SU-DHL-6 (cell line): ENCODE results near the gene NOX5.

Experiments
- H2AFZ ChIP-seq: fragments of 200-600 bp; sonication (generic); 2 replicates; pipeline ENCODE4 v1.6.1; 2014; ENCODE audit warnings: low read depth, mild to moderate bottlenecking, moderate library complexity, mixed read lengths, antibody characterized with exemption, low read length; ENCODE audit not compliant: severe bottlenecking
- H3F3A ChIP-seq: fragments of 200-600 bp; shearing (Covaris generic); 2 replicates; pipeline ENCODE4 v1.6.0; 2016; ENCODE audit warnings: antibody characterized with exemption, mild to moderate bottlenecking; ENCODE audit not compliant: insufficient read depth
- H3K27ac ChIP-seq: fragments of 200-600 bp; sonication (generic); 2 replicates; pipeline ENCODE4 v1.5.1; 2016; ENCODE audit warnings: low read depth, mild to moderate bottlenecking, low read length, moderate library complexity, mixed read lengths
- H3K27me3 ChIP-seq: fragments of 200-600 bp; sonication (generic), shearing (Covaris generic); 2 replicates; pipeline ENCODE4 v1.6.0; 2014; ENCODE audit warnings: mild to moderate bottlenecking, low read length
- H3K36me3 ChIP-seq: fragments of 200-600 bp; sonication (generic); 2 replicates; pipeline ENCODE4 v1.6.1; 2014; ENCODE audit warnings: mild to moderate bottlenecking, low read length, mixed read lengths
- H3K4me2 ChIP-seq: fragments of 300-600, 200-600 bp; shearing (Covaris generic), sonication (generic); 2 replicates; pipeline ENCODE4 v1.6.0; 2014; ENCODE audit warnings: low read length, low read depth, mild to moderate bottlenecking; ENCODE audit not compliant: poor library complexity, severe bottlenecking
- H3K4me3 ChIP-seq: fragments of 200-600 bp; sonication (generic); 2 replicates; pipeline ENCODE4 v1.5.1; 2014; ENCODE audit warnings: antibody characterized with exemption, low read length, mild to moderate bottlenecking, mixed read lengths; ENCODE audit not compliant: insufficient read depth, poor library complexity, severe bottlenecking
- H3K79me2 ChIP-seq: fragments of 200-600 bp; sonication (generic); 2 replicates; pipeline ENCODE4 v1.6.1; 2014; ENCODE audit warnings: mild to moderate bottlenecking, low read length, moderate library complexity; ENCODE audit not compliant: insufficient read depth
- H3K9ac ChIP-seq: fragments of 200-600 bp; sonication (generic); 2 replicates; pipeline ENCODE4 v1.7.0; 2014; ENCODE audit warnings: mild to moderate bottlenecking, low read length
- H3K9me2 ChIP-seq: fragments of 200-600 bp; sonication (generic); replicated peaks from 2 replicates; pipeline ENCODE4 v1.6.1; 2014; ENCODE audit warnings: low read length; ENCODE audit not compliant: insufficient read depth
- H3K9me3 ChIP-seq: fragments of 200-600 bp; sonication (generic); 2 replicates; pipeline ENCODE4 v1.6.1; 2014; ENCODE audit warnings: low read length, mixed read lengths; ENCODE audit not compliant: insufficient read depth
- H4K20me1 ChIP-seq: fragments of 200-600 bp; sonication (generic); 2 replicates; pipeline ENCODE4 v1.6.1; 2014; ENCODE audit warnings: low read depth, mild to moderate bottlenecking, antibody characterized with exemption, low read length, moderate library complexity, mixed read lengths
- EZH2phosphoT487 ChIP-seq: fragments of 200-600 bp; sonication (generic), shearing (Covaris generic); conservative IDR thresholded peaks from 2 replicates; pipeline ENCODE4 v1.6.1; 2018; ENCODE audit warnings: mild to moderate bottlenecking, antibody characterized with exemption, low read length, moderate library complexity, mixed read lengths
- TF ChIP-seq, protein P1 (sequence below): fragments of 200-600 bp; sonication (generic); IDR thresholded peaks from one replicate; pipeline ENCODE4 v1.5.1; 2017; ENCODE audit warnings: antibody characterized with exemption, mild to moderate bottlenecking, low read length, moderate library complexity; ENCODE audit not compliant: insufficient read depth, poor library complexity, severe bottlenecking

Gene NOX5

DNA sequence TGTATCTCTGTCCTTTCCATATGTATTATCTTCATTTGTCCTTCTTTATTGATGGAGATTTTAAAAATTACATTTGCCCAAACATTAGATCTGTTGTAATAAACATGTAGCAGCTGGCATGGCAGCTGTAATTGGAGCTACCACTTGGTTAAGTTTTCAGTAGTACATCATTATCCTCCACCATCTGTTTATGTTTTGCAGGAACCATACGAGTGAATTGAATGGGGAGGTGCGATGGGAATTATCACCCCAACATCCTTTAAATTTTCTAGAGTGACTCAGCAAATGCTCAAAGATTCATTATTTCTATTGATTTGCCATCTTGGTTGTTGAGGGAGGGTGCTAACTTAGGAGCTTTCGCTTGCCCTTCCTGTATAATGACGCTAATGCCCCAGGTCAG lies 32.6 kb upstream of the NOX5 start:
- no peak overlapping the region for H3K9ac ChIP-seq
- no peaks in the 10 kb centered on the region for H3F3A ChIP-seq
- H3K27me3 ChIP-seq = no peaks in the 10 kb centered on the region
- no peaks in the 10 kb centered on the region for H3K9me2 ChIP-seq
- no peaks in the 10 kb centered on the region for H3K79me2 ChIP-seq
- no peaks in the 10 kb centered on the region for H3K36me3 ChIP-seq
- no peak overlapping the region for H3K4me3 ChIP-seq
- H4K20me1 ChIP-seq = no peaks in the 10 kb centered on the region
- TF ChIP-seq, protein P1, sequence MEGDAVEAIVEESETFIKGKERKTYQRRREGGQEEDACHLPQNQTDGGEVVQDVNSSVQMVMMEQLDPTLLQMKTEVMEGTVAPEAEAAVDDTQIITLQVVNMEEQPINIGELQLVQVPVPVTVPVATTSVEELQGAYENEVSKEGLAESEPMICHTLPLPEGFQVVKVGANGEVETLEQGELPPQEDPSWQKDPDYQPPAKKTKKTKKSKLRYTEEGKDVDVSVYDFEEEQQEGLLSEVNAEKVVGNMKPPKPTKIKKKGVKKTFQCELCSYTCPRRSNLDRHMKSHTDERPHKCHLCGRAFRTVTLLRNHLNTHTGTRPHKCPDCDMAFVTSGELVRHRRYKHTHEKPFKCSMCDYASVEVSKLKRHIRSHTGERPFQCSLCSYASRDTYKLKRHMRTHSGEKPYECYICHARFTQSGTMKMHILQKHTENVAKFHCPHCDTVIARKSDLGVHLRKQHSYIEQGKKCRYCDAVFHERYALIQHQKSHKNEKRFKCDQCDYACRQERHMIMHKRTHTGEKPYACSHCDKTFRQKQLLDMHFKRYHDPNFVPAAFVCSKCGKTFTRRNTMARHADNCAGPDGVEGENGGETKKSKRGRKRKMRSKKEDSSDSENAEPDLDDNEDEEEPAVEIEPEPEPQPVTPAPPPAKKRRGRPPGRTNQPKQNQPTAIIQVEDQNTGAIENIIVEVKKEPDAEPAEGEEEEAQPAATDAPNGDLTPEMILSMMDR = no peak
- no peak for TF ChIP-seq EZH2phosphoT487
- H3K4me2 ChIP-seq = no peak overlapping the region
- H3K27ac ChIP-seq = no peak overlapping the region
- H3K9me3 ChIP-seq = no peaks in the 10 kb centered on the region
- H2AFZ ChIP-seq = no peak overlapping the region

GRCh38 chr15:68982976-68983563 lies 31.4 kb upstream of the NOX5 start:
- H3K4me2 ChIP-seq = no peak overlapping the region
- TF ChIP-seq, protein P1 = no peak
- TF ChIP-seq EZH2phosphoT487 = no peak

GRCh38 chr15:68983961-68984481 lies 30.5 kb upstream of the NOX5 start:
- no peak for TF ChIP-seq EZH2phosphoT487
- TF ChIP-seq, protein P1 = no peak
- no peak overlapping the region for H3K9ac ChIP-seq
- no peak overlapping the region for H3K4me2 ChIP-seq

More at GRCh38 chr15:68982976-68983563, 31.4 kb upstream of the NOX5 start:
- H3K4me3 ChIP-seq = no peak overlapping the region
- H3K27ac ChIP-seq = no peak overlapping the region
- no peak overlapping the region for H2AFZ ChIP-seq
- no peaks in the 10 kb centered on the region for H3K79me2 ChIP-seq
- H3K9ac ChIP-seq = no peak overlapping the region
- no peaks in the 10 kb centered on the region for H4K20me1 ChIP-seq
- H3K36me3 ChIP-seq = no peaks in the 10 kb centered on the region
- H3F3A ChIP-seq = no peaks in the 10 kb centered on the region
- H3K9me2 ChIP-seq = no peaks in the 10 kb centered on the region
- H3K9me3 ChIP-seq = no peaks in the 10 kb centered on the region
- H3K27me3 ChIP-seq = no peaks in the 10 kb centered on the region

More at GRCh38 chr15:68983961-68984481, 30.5 kb upstream of the NOX5 start:
- Histone ChIP-seq H3K79me2 (no peaks in the 10 kb centered on the region), H3K9me3 (no peaks in the 10 kb centered on the region), H3K9me2 (no peaks in the 10 kb centered on the region), H4K20me1 (no peaks in the 10 kb centered on the region), H2AFZ (no peak overlapping the region), H3K27ac (no peak overlapping the region), H3K27me3 (no peaks in the 10 kb centered on the region), H3F3A (no peaks in the 10 kb centered on the region), H3K36me3 (no peaks in the 10 kb centered on the region), H3K4me3 (no peak overlapping the region)
